Superior temporal gyrus (tissue), 1 donor: ENCODE data around the gene CDRT4.
"Not testable (repeated sequence)": the region's sequence is repeated elsewhere in the genome, so short reads cannot be mapped to it uniquely, and the experiment has no call there.

Experiments
- DNase-seq: peaks from one replicate; pipeline ENCODE4 v3.0.0-alpha.2; 2016; ENCODE audit errors: extremely low spot score

CDRT4 gene

DNA sequence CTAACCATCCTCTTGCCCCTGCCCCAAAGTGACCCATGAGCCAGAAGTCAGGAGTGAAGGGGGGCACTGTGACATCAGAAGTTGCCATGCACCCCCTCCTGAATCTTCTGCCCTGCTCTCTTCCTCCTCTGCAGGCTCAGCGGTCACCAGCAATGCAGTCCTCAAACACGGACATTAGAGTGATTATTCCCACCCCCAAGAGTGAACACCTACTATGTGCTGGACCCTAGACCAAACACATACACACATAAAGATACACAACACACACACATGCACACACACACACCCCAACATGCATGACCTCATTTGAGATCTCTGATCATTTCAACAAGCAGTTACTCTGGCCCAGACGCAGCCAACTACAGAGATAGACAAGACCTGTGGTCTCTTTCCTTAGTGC is at the start of gene CDRT4:
Gene CDRT4, minus strand, starts transcription at position 30 of the 400 bp plus-strand sequence. CDS start 27,383 bp downstream, outside the sequence.
- no peak for DNase-seq

DNA sequence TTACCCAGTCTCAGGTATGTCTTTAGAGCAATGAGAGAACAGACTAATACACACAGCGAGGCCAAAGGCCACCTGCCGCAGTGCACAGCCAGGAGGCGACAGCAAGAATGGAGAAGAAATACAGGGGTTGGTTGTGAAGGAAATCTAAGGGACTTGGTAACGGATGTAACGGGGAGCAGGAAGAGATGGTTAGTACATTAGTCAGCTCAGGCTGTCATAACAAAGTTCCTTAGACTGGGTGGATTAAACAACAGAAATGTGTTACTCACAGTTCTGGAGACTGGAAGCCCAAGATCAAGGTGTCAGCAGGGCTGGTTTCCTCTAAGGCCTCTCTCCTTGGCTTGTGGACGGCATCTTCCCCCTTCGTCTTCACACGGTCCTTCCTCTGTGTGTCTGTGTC is 48.7 kb upstream of the CDRT4 start:
- DNase-seq = no peak

DNA sequence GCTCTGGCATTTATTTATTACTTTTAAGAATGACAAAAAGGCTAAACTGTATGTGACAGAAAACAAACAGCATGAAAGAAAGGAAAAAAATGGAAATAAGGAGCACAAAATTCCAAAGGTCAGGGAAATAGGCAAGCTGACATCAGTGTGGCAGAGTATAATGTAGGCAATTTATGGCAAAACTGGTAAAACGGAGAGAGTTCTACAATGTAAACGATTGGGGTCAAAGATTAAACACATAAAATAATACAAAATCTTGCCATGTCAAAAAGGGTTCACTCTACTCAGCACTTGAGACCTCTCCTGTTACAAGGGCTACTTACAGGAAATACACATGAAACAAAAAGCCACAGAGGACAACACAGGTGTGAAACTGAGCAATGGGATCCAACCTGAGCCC is 47.0 kb upstream of the CDRT4 start:
- DNase-seq = no peak

- peak; percentile 65 for DNase-seq
These were observed 46.5 kb upstream of the CDRT4 start for GRCh38 chr17:15513856-15514459.

DNA sequence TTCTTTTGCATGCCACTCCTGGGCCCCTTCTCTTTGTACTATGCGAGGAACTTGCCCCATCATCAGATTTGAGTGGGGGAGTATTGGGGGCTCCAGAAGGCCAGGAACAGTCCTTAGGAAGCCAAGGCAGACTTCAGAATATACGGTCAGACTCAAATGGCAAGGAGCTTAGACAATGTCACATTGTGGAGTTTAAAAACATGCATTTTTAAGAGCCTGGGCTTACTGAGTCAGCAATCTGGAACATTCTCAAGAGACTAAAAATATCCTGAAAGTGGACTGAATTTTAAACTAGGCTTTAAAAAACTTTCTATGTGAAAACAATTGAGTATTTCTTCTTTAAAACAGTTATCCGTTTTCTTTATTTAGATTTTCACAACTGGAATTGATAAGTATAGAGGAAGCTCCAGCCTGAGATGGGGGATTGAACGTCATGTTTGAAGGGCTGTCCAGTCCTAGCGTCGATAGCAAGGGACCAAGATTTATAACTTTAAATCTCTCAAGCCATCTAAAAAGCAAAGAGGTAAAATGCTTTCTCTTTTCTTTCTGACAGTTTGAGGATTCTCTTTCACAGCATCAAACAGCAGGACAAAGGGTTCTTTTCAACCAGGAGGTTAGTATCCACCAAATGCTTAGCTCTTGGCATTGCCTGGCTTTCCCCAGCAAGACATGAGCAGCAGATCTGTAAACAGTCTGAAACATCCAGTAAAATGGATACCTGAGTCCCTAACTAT is 45.8 kb upstream of the CDRT4 start:
- DNase-seq = peak; percentile 86

DNA sequence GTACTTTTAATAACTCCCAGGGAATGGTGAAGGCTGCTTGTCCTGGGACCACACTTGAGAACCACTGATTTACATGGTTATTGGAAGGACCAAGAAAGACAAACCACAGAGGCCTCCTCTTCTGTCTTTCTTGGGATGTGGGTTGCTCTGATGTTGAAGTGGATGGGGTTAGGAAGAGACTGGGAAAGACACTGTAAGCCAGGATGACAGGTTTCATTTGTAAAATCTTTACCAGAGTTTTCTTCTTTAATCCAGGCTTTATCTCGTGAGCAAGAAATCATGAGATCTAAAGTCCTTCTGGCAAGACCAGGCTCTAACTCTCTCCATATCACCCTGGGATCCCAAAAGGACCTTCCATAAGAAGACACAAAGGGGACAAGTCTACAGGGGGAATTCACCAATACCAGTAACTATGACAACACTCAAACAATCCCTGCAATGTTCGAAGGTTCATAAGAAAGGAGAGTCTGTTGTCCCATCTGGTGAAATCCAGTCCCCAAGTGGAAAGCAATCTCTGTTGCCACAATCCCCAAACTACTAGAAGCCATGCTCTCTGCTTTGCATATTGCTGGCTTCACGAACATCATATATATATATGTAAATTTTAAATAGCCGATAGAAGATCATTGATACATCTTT is 44.8 kb upstream of the CDRT4 start:
- peak; percentile 50 for DNase-seq

DNA sequence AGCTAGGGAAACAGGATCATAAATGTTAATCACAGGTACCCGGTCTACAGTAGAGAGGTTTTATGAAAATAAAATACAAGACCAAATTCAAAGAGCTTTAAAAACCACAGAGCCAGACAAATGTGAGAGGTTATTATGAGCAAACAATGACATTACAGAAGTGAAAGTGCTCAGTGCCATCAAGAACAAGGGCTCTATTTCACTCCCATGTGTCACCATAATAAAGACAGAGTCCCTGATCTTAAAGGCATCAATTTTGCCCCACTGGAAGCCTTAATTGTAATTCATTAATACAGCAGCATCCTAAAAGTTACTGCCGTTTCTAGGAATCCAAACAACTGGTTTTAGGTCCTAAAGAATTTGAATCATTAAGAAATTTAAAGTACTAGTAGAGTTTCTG is 43.7 kb upstream of the CDRT4 start:
- peak; percentile 67 for DNase-seq

DNA sequence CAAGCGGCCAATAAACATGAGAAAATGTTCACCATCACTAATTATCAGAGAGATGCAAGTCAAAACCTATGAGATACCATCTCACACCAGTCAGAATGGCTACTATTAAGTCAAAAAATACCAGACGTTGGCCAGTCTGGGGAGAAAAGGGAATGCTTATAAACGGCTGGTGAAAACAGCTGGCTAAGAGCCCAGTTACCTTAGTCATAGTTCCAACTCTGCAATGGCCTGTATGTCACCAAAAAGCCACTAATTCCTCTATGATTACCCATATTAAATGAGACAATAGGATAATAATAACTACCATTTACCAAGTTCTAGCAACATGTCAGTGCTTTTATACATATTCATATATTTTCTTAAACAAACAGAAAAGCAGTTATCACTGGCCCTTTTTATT is 42.9 kb upstream of the CDRT4 start:
- no peak for DNase-seq

DNA sequence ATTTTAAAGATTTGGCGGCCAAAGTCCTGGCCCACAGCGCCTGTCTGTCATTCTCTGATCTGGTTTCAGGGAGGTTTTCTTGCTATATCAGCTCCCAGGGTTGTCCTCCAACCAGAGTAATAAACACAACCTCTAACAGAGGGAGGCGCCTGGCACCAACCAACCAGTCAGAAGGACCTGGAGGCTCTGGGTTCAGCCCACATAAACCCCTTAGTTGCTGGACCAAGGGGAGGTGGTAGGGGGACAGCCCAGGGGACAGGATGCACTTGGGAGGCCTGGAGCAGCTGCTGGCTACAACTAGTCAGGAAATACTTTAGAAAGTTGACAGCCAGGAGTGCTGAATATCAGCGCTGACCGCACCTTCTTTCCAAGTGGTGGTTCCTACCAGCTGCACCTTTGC is 41.7 kb upstream of the CDRT4 start:
- DNase-seq = no peak

GRCh38 chr17:15508466-15508865 is 41.0 kb upstream of the CDRT4 start:
- DNase-seq = no peak

GRCh38 chr17:15507896-15508295 is 40.5 kb upstream of the CDRT4 start:
- no peak for DNase-seq

- DNase-seq = no peak
These were observed 39.6 kb upstream of the CDRT4 start for GRCh38 chr17:15507001-15507400.

DNA sequence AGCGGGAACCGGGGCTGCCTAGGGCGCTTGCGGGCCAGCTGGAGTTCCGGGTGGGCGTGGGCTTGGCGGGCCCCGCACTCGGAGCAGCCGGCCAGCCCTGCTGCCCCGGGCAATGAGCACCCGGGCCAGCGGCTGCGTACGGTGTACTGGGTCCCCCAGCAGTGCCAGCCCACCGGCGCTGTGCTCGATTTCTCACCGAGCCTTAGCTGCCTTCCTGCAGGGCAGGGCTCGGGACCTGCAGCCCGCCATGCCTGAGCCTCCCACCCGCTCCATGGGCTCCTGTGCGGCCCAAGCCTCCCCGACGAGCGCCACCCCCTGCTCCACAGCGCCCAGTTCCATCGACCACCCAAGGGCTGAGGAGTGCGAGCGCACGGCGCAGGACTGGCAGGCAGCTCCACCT is 38.3 kb upstream of the CDRT4 start:
- not testable (repeated sequence) for DNase-seq

- no peak for DNase-seq
These were observed 36.3 kb upstream of the CDRT4 start for GRCh38 chr17:15503731-15504130.

- DNase-seq = peak; percentile 92
These were observed 35.1 kb upstream of the CDRT4 start for GRCh38 chr17:15502369-15503112.

DNA sequence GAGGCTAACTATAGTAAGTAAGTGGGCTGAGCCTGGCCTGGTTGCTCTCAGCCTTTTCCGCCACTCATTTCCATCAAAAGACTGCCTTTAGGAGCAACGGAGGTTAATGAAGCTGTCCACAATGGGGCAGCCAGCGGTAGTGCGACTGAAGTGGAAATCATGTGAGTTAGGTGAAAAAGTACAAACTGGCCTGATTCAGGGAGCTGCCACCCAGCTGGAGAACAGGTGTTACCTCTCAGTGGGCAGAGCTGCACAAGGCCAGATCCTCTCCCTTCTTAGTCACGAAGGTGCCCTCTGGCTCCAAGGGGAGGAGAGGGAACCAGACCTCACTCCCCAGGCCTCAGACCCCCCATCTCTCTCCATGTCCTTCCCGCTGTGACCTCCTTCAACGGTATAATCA is 34.4 kb upstream of the CDRT4 start:
- no peak for DNase-seq

DNA sequence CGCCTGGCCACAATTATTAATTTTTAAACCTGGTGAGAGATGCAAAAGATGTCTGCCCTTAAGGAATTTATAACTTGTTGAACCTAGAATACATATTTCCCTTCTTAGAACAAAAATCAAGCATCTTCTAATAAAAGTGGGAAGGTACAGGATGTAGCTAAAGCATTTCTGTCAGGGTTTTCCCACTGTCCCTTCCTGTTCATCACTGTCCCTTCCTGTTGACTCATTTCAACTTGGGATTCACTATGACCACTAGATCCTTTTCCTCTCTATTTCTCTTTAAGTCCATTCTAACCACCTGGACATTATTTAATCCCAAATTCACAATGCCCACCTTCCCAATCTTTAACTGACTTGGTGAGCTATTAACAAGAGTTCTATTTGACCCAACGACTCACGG is 33.9 kb upstream of the CDRT4 start:
- DNase-seq = no peak

DNA sequence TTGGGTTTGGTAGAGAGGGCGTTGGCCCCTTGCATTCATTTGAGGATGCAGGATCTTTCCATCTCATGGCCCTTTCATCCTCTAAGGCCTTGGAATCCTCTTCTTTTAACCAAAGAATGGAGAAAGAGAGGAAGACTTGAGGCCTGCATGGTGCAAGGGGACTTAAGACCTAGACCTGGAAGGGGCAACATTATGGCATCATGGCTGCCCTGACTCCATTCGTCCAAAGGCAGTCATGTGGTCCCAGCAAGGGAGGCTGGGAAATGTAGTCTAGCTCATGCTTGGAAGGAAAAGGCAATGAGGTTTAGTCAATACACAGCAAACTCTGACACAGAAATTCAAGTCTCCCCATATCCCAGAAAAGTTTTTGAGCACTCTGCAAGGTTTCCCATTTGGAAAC is 30.7 kb upstream of the CDRT4 start:
- DNase-seq = peak; percentile 57

GRCh38 chr17:15496735-15497670 is 29.6 kb upstream of the CDRT4 start:
- no peak for DNase-seq

DNA sequence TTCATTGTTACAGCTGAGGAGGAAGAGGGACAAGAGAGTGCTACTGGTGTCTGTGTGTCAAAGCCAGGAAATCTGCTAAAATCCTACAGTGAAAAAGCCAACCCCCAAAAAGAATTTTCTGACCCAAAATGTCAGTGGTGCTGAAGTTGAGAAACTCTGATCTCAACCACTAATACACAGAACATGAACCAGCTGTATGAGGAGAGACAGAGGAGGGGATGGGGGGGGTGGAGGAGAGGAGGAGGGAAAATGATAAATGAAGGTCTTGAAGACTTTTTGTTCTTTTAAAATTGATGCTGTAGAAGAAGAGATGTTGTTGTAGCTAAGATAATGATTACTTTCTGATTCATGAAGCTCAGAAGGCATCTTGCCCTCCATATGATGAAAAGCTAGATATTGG is 27.4 kb upstream of the CDRT4 start:
- DNase-seq = no peak

DNA sequence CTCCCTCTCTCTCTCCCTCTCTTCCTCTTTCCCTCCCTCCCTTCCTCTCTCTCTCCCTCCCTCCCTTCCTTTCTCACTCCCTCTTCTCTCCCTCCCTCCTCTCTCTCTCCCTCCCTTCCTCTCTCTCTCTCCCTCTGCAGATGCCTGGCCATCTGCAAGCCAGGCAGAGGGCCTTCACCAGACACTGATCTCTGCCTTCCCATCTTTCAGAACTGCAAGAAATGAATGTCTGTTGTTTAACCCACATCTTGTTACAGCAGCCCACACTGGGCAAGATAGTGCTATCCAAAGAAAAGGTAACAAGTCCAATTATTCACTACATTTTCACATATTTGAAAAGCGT is 26.2 kb upstream of the CDRT4 start:
- no peak for DNase-seq
